Activated B cell treated with CpG ODN at 0.5 μM for 24 hours (primary cell): ENCODE data around the gene KIF5B. TPM values are rescaled to one million over a fixed set of nuclear protein-coding genes. Genes with fewer than 3 reads are reported as not detected.
A peak's percentile ranks its signal among the peaks of the same experiment; 100 is the strongest.

Experiments used
- ATAC-seq: fragments of 200-7000 bp; cut with Tn5 transposase; one replicate; pipeline ENCODE4 v1.10.0; 2021; ENCODE audit warnings: low read depth, mild to moderate bottlenecking, moderate library complexity
- CTCF ChIA-PET: fragments of 350-600 bp; sonication (Branson Sonifier 250); formaldehyde crosslinking; loops from one replicate; lab custom pipeline; 2021; ENCODE audit warnings: antibody characterized with exemption; lab: Charles Lee
- POLR2A ChIA-PET: fragments of 350-600 bp; sonication (Branson Sonifier 250); formaldehyde crosslinking; loops from one replicate; lab custom pipeline; 2021; ENCODE audit warnings: antibody characterized with exemption; lab: Charles Lee
- DNase-seq: peaks from one replicate; pipeline ENCODE4 v3.0.0; 2022
- H3K27ac Mint-ChIP-seq: one replicate; pipeline ENCODE4 v1.8.0; 2020; ENCODE audit warnings: mixed read lengths
- H3K27me3 Mint-ChIP-seq: one replicate; pipeline ENCODE4 v1.8.0; 2021; ENCODE audit warnings: mixed read lengths
- H3K36me3 Mint-ChIP-seq: one replicate; pipeline ENCODE4 v1.8.0; 2021; ENCODE audit warnings: low read depth, mixed read lengths
- H3K4me1 Mint-ChIP-seq: one replicate; pipeline ENCODE4 v1.8.0; 2021; ENCODE audit warnings: mixed read lengths
- H3K4me3 Mint-ChIP-seq: one replicate; pipeline ENCODE4 v1.8.0; 2020; ENCODE audit warnings: mild to moderate bottlenecking, mixed read lengths
- H3K9me3 Mint-ChIP-seq: one replicate; pipeline ENCODE4 v1.8.0; 2020; ENCODE audit warnings: mixed read lengths
- intact Hi-C: fragments of 100-400 bp; cut with micrococcal nuclease; formaldehyde crosslinking; loops from one replicate; pipeline ENCODE4 v1.15.1; 2024
- total RNA-seq: library from RNA; stranded (reverse); gene quantifications from 2 replicates; pipeline ENCODE4 v1.2.3, GENCODE V29; 2022
- TF ChIP-seq, protein P1 (sequence below): fragments of 200-600 bp; IDR thresholded peaks from one replicate; pipeline ENCODE4 v1.8.0; 2022; ENCODE audit warnings: antibody characterized with exemption, mild to moderate bottlenecking

KIF5B gene
- total RNA-seq, 1 donor from 2014 or later: 45.0 TPM

DNA sequence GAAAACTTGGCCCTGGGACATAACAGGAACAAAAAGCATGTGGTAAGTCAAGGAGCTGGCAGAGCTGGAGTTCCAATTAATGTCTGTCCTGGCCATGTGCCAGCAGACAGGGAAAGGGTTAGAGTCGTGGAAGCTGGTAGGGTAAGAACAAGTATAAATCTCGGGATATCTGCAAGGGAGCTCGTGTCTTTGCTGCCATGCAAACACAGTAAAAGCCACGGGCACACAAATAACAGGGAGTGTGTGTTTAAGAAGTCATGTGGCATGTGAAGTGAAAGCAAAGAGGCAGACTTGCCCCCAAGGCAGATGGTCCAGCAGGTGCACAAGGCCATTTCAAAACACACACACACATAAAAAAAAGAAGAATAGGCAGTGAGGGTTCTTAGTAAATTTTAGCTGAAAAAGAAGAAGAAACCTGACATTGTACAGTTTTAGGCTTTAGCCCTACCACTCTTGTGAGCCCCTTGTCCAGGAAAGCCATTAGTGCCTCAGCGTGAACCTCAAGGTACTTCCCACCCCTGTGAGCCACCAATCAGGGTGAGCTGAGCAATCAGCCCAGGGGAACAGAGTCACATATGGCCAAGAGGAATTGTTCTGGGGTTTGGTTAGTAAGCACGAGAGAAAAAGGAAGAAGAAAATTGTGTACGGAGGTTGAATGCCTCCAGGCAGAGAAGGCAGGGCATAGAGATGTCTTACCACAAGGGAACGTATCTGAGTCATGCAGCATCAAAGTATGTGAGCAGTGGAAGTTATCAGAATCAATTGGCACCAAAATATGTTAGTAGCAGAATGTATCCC lies 94.7 kb downstream of the KIF5B start:
- Mint-ChIP-seq H3K4me3 (no peak overlapping the region), H3K9me3 (no peaks in the 10 kb centered on the region), H3K36me3 (no peaks in the 10 kb centered on the region), H3K27me3 (no peaks in the 10 kb centered on the region), H3K4me1 (peaks cover 12% of the 10 kb centered on the region), H3K27ac (no peak overlapping the region)
- POLR2A ChIA-PET: interaction anchor here (0.8 kb wide), 1 partner anchor 33 kb away, joined by 3 read pairs; no protein-coding TSS in a partner anchor
- ATAC-seq: peak; percentile 85
- TF ChIP-seq, protein P1, sequence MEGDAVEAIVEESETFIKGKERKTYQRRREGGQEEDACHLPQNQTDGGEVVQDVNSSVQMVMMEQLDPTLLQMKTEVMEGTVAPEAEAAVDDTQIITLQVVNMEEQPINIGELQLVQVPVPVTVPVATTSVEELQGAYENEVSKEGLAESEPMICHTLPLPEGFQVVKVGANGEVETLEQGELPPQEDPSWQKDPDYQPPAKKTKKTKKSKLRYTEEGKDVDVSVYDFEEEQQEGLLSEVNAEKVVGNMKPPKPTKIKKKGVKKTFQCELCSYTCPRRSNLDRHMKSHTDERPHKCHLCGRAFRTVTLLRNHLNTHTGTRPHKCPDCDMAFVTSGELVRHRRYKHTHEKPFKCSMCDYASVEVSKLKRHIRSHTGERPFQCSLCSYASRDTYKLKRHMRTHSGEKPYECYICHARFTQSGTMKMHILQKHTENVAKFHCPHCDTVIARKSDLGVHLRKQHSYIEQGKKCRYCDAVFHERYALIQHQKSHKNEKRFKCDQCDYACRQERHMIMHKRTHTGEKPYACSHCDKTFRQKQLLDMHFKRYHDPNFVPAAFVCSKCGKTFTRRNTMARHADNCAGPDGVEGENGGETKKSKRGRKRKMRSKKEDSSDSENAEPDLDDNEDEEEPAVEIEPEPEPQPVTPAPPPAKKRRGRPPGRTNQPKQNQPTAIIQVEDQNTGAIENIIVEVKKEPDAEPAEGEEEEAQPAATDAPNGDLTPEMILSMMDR: no peak
- intact Hi-C loops: no loop called here
- no peak for DNase-seq
- CTCF ChIA-PET: interaction anchor here (0.6 kb wide), 1 partner anchor 37 kb away, joined by 4 read pairs; no protein-coding TSS in a partner anchor

DNA sequence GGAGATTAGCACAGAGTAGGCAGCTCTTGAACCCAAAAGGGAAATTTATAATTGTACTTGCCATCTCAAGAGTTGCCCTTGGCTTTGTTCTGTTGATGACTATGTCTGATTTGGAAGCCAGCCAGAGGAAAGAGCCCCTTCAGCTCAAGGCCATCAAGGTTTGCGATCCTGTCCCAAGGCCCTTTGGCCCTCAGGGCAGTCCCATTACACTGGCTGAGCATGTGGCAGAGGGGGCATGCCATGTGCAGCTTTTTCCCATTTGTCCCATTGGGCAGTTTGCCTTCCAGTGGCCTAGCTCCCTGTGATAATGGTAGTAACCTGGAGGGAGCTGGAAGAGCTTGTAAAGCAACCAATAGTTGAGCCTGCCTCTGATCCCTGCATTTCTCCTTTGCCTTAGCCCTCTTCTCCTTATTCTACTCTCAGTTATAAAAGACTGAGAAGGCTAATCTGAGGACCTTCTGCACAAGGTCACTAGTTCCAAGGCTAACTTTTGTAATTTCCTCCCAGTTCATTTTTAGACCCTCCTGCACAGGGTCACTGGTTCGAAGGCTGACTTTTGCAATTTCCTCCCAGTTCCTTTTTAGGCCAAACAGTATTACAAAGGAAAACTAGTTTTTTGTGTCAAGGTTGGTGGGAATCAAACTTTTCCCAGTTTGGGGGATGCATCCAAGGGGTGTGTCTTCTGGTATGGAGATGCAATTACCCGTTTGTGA lies 96.6 kb downstream of the KIF5B start:
- DNase-seq: no peak
- CTCF ChIA-PET: no interaction called here
- POLR2A ChIA-PET: no interaction called here

More for the DNA sequence above, 96.6 kb downstream of the KIF5B start:
- H3K4me3 Mint-ChIP-seq: no peak overlapping the region
- H3K36me3 Mint-ChIP-seq: no peaks in the 10 kb centered on the region
- intact Hi-C loops: loop anchor here (5.0 kb wide), 1 partner anchor 33 kb away; no protein-coding TSS in a partner anchor
- ATAC-seq: no peak
- TF ChIP-seq, protein P1: no peak
- no peaks in the 10 kb centered on the region for H3K27me3 Mint-ChIP-seq
- H3K4me1 Mint-ChIP-seq: peaks cover 12% of the 10 kb centered on the region
- peaks cover 1% of the 10 kb centered on the region for H3K9me3 Mint-ChIP-seq
- no peak overlapping the region for H3K27ac Mint-ChIP-seq

Other genes starting within 250 kb of the KIF5B start
- 23.2 and 27.3 TPM in 2 replicates for gene ARHGAP12, start 127.6 kb downstream of the KIF5B start, total RNA-seq